Stimulated activated naive CD8-positive, alpha-beta T cell treated with anti-CD3 and anti-CD28 coated beads, Interleukin-15, Interleukin-2, amounts not matched to agents 100 ng/mL and 50 ng/mL, for 24 hours (primary cell): ENCODE measurements around the gene THSD7B.

Experiments
- H3K27ac Mint-ChIP-seq: one replicate; pipeline ENCODE4 v1.8.0; 2021; ENCODE audit warnings: mild to moderate bottlenecking, mixed read lengths
- H3K27me3 Mint-ChIP-seq: one replicate; pipeline ENCODE4 v1.8.0; 2021; ENCODE audit warnings: mixed read lengths
- H3K36me3 Mint-ChIP-seq: one replicate; pipeline ENCODE4 v1.8.0; 2021; ENCODE audit warnings: low read depth, mixed read lengths
- H3K4me1 Mint-ChIP-seq: one replicate; pipeline ENCODE4 v1.8.0; 2021; ENCODE audit warnings: low read depth, mixed read lengths
- H3K4me3 Mint-ChIP-seq: one replicate; pipeline ENCODE4 v1.8.0; 2021; ENCODE audit warnings: mild to moderate bottlenecking, mixed read lengths
- H3K9me3 Mint-ChIP-seq: one replicate; pipeline ENCODE4 v1.8.0; 2021; ENCODE audit warnings: mixed read lengths

The THSD7B gene

DNA sequence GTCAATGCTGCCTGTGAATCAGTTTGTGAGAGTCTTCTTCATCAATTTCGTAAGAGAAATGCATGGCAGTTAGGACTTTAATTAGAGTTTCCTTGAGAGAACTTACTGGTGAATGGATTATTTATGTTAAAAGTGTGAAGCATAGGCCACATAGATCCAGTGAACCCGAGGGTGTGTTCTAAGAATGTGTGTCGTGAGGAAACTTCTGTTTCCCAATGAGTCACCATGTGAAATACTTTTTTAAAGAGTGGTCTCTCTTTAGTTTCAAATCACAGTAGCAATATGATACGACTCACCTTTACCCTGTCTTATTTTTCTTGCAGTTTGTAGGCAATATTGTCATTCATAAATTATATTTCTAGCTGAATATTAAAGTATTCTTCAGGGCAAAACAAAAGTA, 18.5 kb downstream of the THSD7B start:
- no peaks in the 10 kb centered on the region for H3K9me3 Mint-ChIP-seq
- no peak overlapping the region for H3K27ac Mint-ChIP-seq
- H3K4me3 Mint-ChIP-seq = no peak overlapping the region
- no peaks in the 10 kb centered on the region for H3K36me3 Mint-ChIP-seq
- H3K4me1 Mint-ChIP-seq = no peaks in the 10 kb centered on the region
- H3K27me3 Mint-ChIP-seq = peaks cover 16% of the 10 kb centered on the region

DNA sequence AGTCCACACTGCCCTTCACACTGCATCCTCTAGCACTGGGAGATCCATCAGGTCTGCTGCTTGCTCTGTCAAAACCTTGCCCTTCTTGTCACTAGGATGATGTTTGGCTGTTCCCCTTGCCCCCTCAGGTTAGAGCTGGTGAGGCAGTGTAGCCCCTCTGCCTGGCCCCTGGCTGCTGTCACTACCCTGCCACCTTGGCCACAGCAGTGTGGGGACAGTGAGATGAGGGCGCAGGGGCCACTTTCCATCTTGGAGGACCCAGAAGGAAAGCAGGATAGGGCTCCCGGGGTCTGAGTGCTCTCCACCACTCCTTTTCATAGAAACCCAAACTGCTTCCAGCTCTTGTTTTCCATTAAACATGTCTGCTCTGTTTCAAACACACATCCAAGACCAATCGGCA, 19.9 kb downstream of the THSD7B start:
- Mint-ChIP-seq H3K27me3 (peaks cover 13% of the 10 kb centered on the region), H3K27ac (no peak overlapping the region), H3K36me3 (no peaks in the 10 kb centered on the region), H3K9me3 (no peaks in the 10 kb centered on the region), H3K4me1 (no peaks in the 10 kb centered on the region), H3K4me3 (no peak overlapping the region)

DNA sequence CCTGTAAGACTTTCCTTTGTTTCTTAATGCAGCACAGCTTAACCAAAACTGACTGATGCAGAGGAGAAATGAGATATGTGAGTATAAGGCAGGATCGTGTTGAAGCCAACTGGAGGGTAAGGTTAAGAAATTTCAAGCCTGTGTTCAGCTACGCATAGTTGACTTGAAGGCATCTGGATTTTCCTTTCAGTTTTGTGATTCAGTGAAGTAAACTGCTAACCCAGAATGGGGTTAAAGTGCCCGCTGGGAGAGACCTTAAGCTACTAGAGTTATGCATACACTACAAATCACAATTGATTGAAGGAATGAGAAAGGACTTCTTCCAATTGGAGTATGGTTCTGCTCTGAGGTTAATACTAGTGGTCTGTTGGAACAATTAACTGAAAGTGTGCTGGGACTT, 22.6 kb downstream of the THSD7B start:
- H3K4me3 Mint-ChIP-seq = no peak overlapping the region
- no peaks in the 10 kb centered on the region for H3K36me3 Mint-ChIP-seq
- H3K4me1 Mint-ChIP-seq = no peaks in the 10 kb centered on the region
- peaks cover 16% of the 10 kb centered on the region for H3K27me3 Mint-ChIP-seq
- no peaks in the 10 kb centered on the region for H3K9me3 Mint-ChIP-seq
- H3K27ac Mint-ChIP-seq = no peak overlapping the region

DNA sequence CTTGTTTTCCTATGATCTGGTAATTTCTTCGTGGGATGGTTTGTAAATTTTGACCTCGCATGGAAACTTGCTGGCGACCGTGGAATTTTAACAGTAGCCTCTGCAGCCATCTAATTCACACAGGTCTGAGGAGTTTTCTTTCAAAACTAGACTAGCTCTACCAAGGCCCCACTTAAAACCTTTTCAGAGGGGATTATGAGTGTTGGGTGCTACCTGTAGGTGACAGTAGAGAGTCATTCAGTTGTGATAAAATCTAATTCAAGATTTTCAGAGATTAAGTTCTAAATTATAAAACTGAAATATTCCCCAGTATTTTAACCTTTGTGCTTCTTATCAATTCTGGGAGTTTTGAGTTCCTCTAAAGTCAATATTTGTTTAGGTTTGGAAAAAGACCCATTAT, 31.0 kb downstream of the THSD7B start:
- Mint-ChIP-seq H3K27me3 (peaks cover 13% of the 10 kb centered on the region), H3K36me3 (no peaks in the 10 kb centered on the region), H3K9me3 (no peaks in the 10 kb centered on the region), H3K4me1 (no peaks in the 10 kb centered on the region), H3K27ac (no peak overlapping the region), H3K4me3 (no peak overlapping the region)

DNA sequence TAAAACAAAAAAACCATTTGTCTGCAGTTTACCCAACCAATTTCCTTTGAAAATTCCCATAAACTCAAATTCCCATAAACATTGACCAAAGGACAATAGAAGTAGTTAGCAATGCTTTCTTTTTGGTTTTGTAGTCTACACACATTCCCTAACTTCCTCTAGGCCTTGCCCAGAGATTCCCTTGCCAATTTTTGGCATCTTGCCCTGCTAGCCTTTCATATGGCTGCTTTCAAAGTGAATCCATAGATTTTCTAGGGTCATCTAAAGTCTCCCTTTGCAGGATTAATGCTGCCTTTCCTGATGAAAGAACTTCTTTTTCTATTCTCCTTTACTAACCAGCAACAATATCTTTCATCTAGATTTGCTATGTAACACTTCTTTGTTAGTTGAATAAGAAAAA, 33.4 kb downstream of the THSD7B start:
- H3K4me1 Mint-ChIP-seq = no peaks in the 10 kb centered on the region
- H3K4me3 Mint-ChIP-seq = no peak overlapping the region
- H3K36me3 Mint-ChIP-seq = no peaks in the 10 kb centered on the region

DNA sequence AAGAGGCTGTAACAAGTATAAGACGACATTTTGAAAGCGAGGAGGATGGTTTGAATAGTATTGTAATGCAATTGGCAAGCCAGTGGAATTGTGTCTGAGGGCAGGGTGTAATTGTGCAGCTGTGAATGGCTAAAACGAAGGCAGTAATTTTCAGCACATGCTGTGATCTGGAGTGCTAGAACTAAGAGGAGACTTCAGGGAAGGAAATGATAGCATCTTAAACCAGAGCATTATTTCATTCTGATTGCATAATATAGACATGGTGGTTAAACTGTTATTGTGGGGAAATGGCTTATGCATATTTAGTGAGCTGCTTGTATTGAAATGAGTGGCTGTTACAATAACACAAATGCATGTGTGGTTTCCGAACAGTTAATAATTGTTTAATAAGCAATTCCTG, 36.3 kb downstream of the THSD7B start:
- no peak overlapping the region for H3K27ac Mint-ChIP-seq
- H3K36me3 Mint-ChIP-seq = no peaks in the 10 kb centered on the region
- no peaks in the 10 kb centered on the region for H3K9me3 Mint-ChIP-seq
- H3K4me1 Mint-ChIP-seq = no peaks in the 10 kb centered on the region
- no peak overlapping the region for H3K4me3 Mint-ChIP-seq
- H3K27me3 Mint-ChIP-seq = peaks cover 4% of the 10 kb centered on the region

More for the DNA sequence above, 33.4 kb downstream of the THSD7B start:
- Mint-ChIP-seq H3K9me3 (no peaks in the 10 kb centered on the region), H3K27ac (no peak overlapping the region), H3K27me3 (peaks cover 6% of the 10 kb centered on the region)

DNA sequence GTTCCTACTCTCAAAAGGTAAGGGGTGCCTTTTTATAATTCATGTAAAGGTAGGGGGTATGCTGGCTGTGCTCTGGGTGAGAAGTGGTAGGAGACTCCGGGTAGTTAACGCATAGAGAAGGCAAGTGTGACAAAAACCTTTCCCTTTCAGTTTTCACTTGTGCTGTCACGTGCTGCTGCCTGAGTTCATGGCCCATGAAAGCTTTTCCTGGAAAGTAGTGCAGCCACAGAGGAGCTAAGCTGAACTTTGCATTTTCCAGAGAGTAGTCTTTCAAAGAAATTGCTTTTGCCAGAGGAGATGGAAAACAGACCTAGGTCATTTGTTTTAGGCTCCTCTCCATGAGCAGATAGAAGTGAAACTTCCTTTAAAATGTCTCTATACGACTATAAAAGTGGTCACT, 44.7 kb downstream of the THSD7B start:
- H3K36me3 Mint-ChIP-seq = no peaks in the 10 kb centered on the region
- H3K4me3 Mint-ChIP-seq = no peak overlapping the region
- no peak overlapping the region for H3K27ac Mint-ChIP-seq
- no peaks in the 10 kb centered on the region for H3K9me3 Mint-ChIP-seq
- no peaks in the 10 kb centered on the region for H3K4me1 Mint-ChIP-seq
- no peaks in the 10 kb centered on the region for H3K27me3 Mint-ChIP-seq

DNA sequence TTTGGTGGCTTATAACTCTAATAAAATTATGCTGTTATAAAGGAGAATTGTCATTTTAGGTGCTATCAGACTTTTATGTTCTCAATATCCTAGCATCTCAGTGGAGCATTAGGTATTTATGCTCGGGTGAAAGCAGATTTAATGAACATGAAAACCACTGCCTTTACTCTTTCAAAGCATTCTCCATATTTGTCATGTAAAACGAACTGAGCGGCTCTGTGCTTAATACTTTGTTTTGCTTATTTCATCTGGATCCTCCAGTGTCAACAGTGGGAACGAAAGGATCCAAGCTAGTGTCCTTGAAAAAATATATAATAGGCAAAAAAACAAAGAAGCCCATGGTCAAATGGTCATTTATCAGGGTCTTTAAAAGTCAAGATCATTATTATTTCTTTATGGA, 53.5 kb downstream of the THSD7B start:
- Mint-ChIP-seq H3K27me3 (no peaks in the 10 kb centered on the region), H3K9me3 (no peaks in the 10 kb centered on the region), H3K27ac (no peak overlapping the region), H3K36me3 (no peaks in the 10 kb centered on the region), H3K4me1 (no peaks in the 10 kb centered on the region), H3K4me3 (no peak overlapping the region)

DNA sequence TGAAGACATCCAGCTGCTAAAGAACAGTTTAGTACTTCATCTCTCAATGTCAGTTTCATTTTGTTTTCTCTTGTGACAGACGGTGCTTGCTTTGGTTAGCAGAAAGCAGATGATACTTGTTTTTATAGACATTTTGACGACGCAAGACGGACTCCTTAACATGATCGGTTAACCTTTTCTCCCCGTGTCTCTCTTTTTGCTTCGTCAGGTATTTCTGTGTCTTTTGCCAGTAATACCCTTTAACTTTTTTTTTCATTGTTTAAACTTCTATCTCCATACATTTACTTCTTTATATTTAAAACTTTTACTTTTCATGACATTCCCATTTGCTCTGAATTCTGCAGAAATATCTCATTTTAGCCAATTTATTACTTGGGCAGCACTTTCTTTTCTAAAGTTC, 57.9 kb downstream of the THSD7B start:
- Mint-ChIP-seq H3K36me3 (no peaks in the 10 kb centered on the region), H3K9me3 (no peaks in the 10 kb centered on the region), H3K4me3 (no peak overlapping the region), H3K4me1 (no peaks in the 10 kb centered on the region), H3K27ac (no peak overlapping the region), H3K27me3 (no peaks in the 10 kb centered on the region)

DNA sequence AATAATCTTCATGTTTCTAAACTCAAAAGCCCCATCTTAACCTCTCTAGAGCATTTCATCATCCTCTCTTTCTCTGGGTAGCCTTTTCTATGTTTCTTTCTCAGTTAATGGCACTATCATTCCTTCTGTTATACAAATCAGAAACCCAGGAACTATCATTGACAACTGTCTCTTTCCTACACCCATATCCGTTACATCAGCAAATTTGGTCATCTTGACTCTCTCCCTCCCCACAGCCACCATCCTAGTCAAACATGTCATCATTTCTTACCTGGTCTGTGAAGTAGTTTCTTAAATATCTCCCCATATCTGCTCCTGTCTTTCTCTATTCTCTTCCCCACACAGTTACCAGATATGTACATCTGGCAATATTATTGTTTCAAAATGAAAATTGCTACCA, 62.8 kb downstream of the THSD7B start:
- Mint-ChIP-seq H3K36me3 (no peaks in the 10 kb centered on the region), H3K4me3 (no peak overlapping the region), H3K4me1 (no peaks in the 10 kb centered on the region), H3K27ac (no peak overlapping the region), H3K27me3 (no peaks in the 10 kb centered on the region), H3K9me3 (no peaks in the 10 kb centered on the region)

DNA sequence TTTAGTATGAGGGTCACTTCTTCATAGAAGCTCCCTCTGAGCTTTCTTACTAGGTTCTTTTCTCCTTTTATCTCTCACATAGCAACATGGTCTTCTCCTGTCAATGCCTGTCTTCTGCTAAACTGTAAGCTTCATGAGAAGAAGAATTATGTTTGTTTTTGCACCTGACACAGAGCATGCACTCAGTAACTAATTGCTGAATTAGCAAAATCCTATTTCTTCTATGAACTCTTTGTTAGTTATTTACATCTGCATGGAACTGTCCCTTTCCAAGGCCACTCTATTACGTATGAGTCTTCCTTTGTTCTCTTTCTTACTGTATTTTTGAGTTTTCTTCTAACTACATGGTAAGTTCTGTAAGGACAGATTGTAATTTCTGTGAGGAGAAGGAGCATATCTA, 63.4 kb downstream of the THSD7B start:
- no peak overlapping the region for H3K27ac Mint-ChIP-seq
- no peaks in the 10 kb centered on the region for H3K9me3 Mint-ChIP-seq
- no peaks in the 10 kb centered on the region for H3K36me3 Mint-ChIP-seq
- H3K4me3 Mint-ChIP-seq = no peak overlapping the region
- no peaks in the 10 kb centered on the region for H3K4me1 Mint-ChIP-seq
- H3K27me3 Mint-ChIP-seq = no peaks in the 10 kb centered on the region

DNA sequence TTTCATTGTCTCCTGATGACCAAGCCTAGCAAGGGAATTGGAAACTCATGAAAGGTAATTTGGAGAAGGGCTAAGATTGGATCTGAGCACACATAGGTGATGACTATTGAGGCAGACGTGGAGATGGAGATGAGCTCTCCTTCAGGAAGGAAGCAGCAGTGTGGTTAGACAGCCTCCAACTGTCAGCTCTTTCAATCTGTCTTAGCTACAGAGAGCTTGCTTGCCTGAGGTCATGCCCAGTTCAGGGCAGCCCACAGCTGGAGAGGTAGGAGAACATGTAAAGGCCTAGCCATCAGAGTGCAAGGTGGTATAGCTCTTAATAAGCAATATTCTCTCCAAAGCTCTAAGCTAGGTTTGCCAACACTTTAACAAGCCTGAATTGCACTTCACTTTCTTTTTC, 79.2 kb downstream of the THSD7B start:
- Mint-ChIP-seq H3K4me1 (no peaks in the 10 kb centered on the region), H3K9me3 (no peaks in the 10 kb centered on the region), H3K4me3 (no peak overlapping the region), H3K27ac (no peak overlapping the region), H3K27me3 (peaks cover 4% of the 10 kb centered on the region), H3K36me3 (no peaks in the 10 kb centered on the region)

DNA sequence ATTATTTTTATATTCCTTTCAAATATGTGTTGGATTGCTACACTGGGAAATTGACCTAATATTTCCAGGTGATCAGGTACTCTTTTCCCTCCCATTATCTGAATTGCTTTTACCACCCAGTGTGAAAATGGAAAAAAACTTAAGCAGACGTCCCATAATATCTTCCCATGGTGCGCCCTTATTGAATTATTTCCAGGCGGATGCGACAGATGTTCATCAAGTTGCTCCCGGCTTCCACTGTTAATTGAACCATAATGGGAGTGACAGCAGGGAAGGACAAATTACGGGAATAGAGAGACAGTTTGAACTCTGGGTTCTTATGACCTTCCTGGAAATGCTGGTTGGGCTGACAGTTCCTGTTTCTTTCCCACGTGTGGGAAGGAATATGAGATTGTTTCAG, 93.3 kb downstream of the THSD7B start:
- Mint-ChIP-seq H3K4me3 (no peak overlapping the region), H3K27me3 (no peaks in the 10 kb centered on the region), H3K9me3 (no peaks in the 10 kb centered on the region), H3K4me1 (no peaks in the 10 kb centered on the region), H3K36me3 (no peaks in the 10 kb centered on the region), H3K27ac (no peak overlapping the region)

DNA sequence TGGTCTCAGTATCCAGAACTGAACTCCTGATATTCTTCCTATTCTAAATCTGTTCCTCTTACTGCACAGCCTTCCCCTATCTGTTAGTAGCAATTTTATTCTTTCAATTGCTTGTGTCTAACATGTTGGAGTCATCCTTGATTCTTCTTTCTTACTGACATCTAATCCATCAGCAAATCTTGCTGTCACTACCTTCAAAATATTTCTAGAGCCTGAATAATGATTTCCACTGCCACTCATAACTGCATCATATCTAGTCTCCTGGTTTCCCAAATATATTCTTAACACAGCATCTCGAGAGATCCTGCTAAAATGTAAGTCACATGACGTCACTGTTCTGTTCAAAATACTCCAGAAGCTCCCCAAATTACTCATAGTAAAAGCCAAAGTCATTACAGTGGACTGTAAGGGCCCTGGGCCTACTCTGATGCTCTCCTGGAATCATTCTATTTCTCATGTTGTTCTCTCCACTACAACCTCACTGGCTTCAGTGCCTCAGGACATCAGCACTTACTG, 95.2 kb downstream of the THSD7B start:
- H3K27me3 Mint-ChIP-seq = no peaks in the 10 kb centered on the region
- no peaks in the 10 kb centered on the region for H3K4me1 Mint-ChIP-seq
- no peak overlapping the region for H3K27ac Mint-ChIP-seq
- H3K36me3 Mint-ChIP-seq = no peaks in the 10 kb centered on the region
- H3K4me3 Mint-ChIP-seq = no peak overlapping the region
- no peaks in the 10 kb centered on the region for H3K9me3 Mint-ChIP-seq

DNA sequence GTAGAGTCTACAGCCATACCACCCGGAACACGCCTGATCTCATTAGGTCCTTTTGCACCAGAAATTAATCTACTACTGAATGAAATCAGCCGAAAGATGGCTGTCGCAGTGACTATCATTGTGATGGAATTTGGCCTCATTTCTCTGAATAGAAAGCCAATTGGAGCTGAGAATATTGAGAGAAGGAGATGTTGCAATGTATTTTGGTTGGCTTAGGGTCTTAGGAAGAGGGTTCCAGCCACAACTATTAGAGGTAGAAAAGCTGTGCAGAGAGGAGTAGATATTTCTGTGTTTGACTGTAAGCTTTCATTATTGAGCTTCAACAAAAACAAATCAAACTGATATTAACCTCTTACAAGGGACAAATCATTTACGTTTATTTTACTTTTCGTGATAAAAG, 98.1 kb downstream of the THSD7B start:
- H3K27me3 Mint-ChIP-seq = no peaks in the 10 kb centered on the region

DNA sequence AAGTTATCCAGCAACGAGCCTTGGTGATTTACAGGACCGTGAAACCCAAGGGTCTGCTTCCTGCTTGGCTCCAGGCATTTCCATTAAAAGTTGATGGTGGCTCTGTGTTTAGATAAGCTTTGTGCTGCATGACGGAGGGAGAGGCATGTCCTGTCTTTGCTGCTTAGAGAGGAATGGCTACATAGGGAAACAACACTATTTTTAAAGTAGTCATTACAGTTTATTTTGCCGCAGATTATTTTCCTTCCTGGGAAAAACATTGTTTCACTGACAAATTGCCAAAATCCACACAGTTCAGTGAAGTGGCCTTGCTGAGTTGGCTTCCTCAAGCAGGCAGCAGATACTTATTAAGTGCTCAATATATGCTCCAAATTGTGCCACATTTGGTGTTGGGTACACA, 98.5 kb downstream of the THSD7B start:
- Mint-ChIP-seq H3K36me3 (no peaks in the 10 kb centered on the region), H3K4me1 (no peaks in the 10 kb centered on the region), H3K4me3 (no peak overlapping the region), H3K9me3 (no peaks in the 10 kb centered on the region), H3K27ac (no peak overlapping the region), H3K27me3 (no peaks in the 10 kb centered on the region)

More for the DNA sequence above, 98.1 kb downstream of the THSD7B start:
- Mint-ChIP-seq H3K36me3 (no peaks in the 10 kb centered on the region), H3K4me1 (no peaks in the 10 kb centered on the region), H3K9me3 (no peaks in the 10 kb centered on the region), H3K27ac (no peak overlapping the region), H3K4me3 (no peak overlapping the region)
